NCI-H2081 treated with DMSO at 0.1 percent for 48 hours (cell line): ENCODE results near the gene NGF.
"Not testable (repeated sequence)": the region's sequence is repeated elsewhere in the genome, so short reads cannot be mapped to it uniquely, and the experiment has no call there.

ENCODE experiments used
- DNase-seq: peaks from one replicate; lab custom pipeline; 2025; lab: John Stamatoyannopoulos, UW

NGF gene

DNA sequence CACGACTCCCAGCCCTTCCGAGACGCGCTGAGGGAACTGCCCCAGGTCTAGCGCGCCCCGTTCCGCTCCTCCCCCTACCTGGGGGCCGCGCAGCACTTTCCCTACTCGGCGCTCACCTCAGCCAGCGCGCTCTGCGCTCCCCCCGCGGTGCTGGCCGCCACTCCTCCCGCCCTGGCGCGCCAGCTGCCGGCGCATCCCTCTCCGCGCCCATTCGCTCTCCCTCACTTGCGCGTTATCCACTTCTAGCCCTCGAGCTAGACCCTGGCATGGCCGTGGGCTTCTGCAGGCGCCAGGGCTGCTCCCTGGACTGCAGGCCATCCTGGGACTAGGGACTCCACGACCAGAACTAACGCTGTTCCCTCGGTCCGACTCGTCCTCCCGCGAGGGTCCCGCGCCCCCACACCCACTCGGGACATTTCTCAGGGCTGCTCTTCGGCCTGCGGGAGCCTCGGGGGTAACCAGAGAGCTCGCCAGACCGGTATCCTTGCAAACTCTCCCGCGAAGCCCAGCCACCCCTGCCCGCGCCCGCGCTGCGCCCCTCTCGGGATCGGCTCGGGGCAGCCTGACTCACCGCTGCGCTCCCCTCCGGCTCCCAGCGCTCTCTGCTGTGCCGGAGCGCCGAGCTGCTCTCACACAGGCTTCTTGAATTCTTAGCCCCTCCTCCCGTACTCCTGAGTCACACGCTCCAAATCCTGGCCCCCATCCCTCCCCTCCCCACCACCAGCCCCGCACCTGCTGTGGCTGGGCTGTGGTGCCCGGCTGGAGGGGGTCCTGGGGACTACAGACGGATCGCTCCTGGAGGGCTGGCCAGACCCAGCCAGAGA is at the start of gene NGF:
Gene NGF (minus strand): TSS at position 617 of the 824 bp plus-strand sequence. CDS start 51,454 bp downstream, outside the sequence.
- DNase-seq, result no peak

DNA sequence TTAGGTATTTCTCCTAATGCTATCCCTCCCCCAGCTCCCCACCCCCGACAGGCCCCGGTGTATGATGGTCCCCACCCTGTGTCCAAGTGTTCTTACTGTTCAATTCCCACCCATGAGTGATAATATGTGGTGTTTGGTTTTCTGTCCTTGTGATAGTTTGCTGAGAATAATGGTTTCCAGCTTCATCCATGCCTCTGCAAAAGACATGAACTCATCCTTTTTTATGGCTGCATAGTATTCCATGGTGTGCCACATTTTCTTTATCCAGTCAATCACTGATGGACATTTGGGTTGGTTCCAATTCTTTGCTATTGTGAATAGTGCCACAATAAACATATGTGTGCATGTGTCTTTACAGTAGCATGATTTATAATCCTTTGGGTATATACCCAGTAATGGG is 45.4 kb upstream of the NGF start:
- not testable (repeated sequence) for DNase-seq

DNA sequence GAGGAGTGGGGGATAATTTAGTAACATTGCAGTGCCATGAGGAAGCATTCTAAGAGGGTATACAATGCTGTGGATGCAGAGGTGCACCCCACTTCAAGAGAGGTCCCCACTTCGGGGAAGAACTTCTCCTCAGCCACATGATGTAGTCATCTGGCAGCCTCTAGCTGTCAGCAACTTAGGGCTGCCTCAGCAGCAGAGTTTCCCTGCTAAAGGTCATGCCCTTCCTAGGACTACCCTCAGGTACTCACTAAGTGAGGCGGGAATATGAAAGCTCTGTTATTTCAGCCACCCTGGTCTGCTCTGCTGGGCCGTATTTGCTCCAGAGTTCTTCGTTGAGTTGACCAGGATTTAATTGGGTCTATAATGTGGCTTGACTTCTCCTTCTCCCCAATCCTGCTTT is 41.9 kb upstream of the NGF start:
- no peak for DNase-seq

DNA sequence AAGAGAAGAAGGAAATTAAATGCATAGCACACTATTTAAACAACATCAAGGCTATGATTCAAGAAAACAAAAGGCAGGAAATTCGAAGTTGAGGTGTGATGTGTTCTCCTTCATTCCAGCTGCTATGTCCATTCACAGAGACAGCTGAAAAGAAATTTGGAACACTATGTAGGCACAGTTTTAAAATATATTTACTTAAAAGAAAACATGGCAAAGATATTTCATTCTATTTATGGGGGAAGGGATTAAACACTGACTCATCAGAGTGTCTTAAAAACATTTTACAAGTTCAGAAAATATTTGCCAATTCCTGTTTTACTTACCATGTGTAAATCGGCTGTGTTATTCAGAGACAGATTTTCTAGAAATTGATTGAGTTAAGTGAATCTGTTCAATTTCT is 39.4 kb upstream of the NGF start:
- DNase-seq, result no peak

- DNase-seq, result no peak
Observed at GRCh38 chr1:115374598-115374997, 36.5 kb upstream of the NGF start.

- DNase-seq, result no peak
Observed at GRCh38 chr1:115373305-115373704, 35.3 kb upstream of the NGF start.

GRCh38 chr1:115365738-115366137 is 27.7 kb upstream of the NGF start:
- DNase-seq, result no peak

- no peak for DNase-seq
Observed at GRCh38 chr1:115364780-115365155, 26.7 kb upstream of the NGF start.

- no peak for DNase-seq
Observed at GRCh38 chr1:115364046-115364779, 26.2 kb upstream of the NGF start.

GRCh38 chr1:115363171-115363570 is 25.1 kb upstream of the NGF start:
- DNase-seq, result no peak

- not testable (repeated sequence) for DNase-seq
Observed at GRCh38 chr1:115360505-115361129, 22.6 kb upstream of the NGF start.

DNA sequence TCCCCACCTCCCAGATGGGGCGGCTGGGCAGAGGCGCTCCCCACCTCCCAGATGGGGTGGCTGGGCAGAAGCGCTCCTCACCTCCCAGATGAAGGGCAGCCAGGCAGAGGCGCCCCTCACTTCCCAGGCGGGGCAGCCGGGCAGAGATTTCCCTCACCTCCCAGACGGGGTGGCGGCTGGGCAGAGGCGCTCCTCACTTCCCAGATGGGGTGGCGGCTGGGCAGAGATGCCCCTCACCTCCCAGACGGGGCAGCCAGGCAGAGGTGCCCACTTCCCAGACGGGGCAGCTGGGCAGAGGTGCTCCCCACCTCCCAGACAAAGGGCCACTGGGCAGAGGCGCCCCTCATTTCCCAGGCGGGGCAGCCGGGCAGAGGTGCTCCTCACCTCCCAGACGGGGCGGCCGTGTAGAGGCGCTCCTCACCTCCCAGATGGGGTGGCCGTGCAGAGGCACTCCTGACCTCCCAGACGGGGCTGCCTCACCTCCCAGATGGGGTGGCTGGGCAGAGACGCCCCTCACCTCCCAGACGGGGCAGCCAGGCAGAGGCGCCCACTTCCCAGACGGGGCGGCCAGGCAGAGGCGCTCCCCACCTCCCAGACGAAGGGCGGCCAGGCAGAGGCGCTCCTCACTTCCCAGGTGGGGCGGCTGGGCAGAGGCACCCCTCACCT is 21.9 kb upstream of the NGF start:
- DNase-seq, result not testable (repeated sequence)

GRCh38 chr1:115356356-115356755 is 18.3 kb upstream of the NGF start:
- no peak for DNase-seq

- DNase-seq, result no peak
Observed at GRCh38 chr1:115355069-115355468, 17.0 kb upstream of the NGF start.

DNA sequence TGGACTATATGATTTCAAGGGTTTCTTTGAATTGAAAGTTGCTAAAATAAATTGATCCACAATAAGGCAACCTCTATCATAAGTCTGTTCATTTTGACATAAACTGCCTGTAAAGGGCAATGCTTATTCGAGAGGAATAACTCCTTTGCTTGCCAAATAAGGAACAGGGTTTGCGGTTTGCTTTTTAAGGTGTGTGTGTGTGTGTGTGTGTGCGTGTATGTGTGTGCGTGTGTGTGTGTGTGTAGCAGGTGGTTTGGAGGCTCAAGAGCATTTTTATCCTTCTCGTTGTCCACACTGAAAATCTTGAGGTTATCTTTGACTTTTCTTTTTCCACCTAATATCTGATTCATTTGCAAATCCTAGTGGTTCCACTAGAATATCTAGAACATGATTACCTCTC is 13.1 kb upstream of the NGF start:
- DNase-seq, result no peak

GRCh38 chr1:115348636-115349035 is 10.6 kb upstream of the NGF start:
- no peak for DNase-seq

- DNase-seq, result no peak
Observed at GRCh38 chr1:115347282-115347681, 9.2 kb upstream of the NGF start.

DNA sequence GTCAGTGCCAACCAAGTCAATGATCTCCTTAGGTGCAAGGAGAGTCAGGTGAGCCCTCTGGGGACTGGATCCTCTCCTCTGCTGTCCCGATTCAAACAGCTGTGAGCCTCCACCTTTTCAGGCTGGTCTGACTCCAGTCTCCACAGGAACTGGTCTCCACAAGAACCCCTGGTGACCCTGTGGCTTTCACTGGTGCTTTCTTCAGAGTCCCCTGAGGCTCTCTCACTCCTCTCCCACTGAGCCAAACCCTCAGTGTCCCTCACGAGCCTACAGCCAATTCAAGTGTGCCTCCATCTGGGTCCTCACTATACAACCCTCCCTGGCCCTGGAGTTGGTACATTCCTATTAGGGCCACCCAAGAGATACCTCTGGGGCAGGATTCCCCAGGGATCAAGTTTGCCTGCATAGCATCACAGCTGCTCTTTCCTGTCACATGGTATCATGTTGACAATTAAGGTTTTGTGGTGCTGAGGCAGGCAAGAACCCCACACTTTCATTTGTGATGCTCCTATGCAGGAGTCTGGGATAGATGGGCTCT is 5.2 kb upstream of the NGF start:
- DNase-seq, result no peak

DNA sequence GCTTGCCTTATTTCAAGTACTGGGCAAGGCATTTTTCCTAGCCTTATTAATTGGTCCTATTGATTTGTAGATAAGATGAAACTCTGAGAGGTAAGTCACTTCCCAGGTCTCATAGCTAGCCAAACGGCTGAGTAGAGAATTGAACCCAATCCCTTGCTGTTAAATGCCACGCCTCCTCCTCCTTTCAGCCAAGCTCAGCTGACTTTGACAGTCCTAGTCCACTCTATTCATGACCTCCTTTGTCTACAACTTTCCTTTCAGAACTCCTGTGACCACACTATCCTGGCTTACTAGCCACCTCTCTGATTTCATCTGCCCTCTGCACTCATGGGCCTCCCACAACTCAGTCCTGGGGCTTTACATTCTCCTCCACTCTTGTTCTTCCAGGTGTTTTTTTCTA is 3.9 kb upstream of the NGF start:
- no peak for DNase-seq

GRCh38 chr1:115340879-115341278 is 2.8 kb upstream of the NGF start:
- DNase-seq, result no peak

- no peak for DNase-seq
Observed at GRCh38 chr1:115338457-115338820, 390 bp upstream of the NGF start.

DNA sequence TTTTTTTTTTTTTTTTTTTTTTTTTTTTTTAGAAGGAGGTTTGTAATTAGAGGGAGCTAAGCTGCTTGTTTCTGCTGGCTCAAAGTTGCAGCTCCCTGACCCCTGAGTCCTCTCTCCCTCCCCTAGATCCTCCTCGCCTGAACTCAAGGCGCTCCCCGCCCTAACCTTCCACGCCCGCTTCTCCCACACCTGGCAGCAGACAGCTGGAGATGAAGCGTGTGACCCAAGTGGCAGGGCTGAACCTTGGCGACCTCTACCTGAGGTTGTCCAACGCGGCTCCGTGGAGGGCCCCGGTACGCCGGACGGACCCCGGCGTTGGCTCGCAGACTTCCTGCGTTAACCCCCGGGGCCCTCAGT is 795 bp downstream of the NGF start:
- no peak for DNase-seq
